Spleen (tissue), 11 donors: Measurements from ENCODE around the gene KRT84. TPM values are rescaled to one million over a fixed set of nuclear protein-coding genes. Genes with fewer than 3 reads are reported as not detected.

Experiments
- DNase-seq: peaks from one replicate; pipeline ENCODE4 v3.0.0-alpha.2; 2020
- H3K27ac ChIP-seq, 8 donors: fragments of 200-600 bp; sonication (generic) in 7 of 8; 1 replicate in 4 of 8; 2 replicates in 4 of 8; pipeline versions ENCODE4 v1.5.0 to v1.8.0; 2016 to 2021; ENCODE audit warnings: inconsistent platforms in 4 of 8, mild to moderate bottlenecking in 4 of 8, moderate library complexity in 1 of 8
- H3K27me3 ChIP-seq, 7 donors: fragments of 200-600 bp; sonication (generic) in 6 of 7; replicated peaks in 1 of 7; 1 replicate in 4 of 7; 2 replicates in 3 of 7; pipeline versions ENCODE4 v1.5.0 to v1.8.0; 2016 to 2021; ENCODE audit warnings: inconsistent platforms in 3 of 7, mild to moderate bottlenecking in 1 of 7
- H3K36me3 ChIP-seq, 6 donors: fragments of 200-600 bp; sonication (generic) in 5 of 6; 1 replicate in 4 of 6; 2 replicates in 2 of 6; pipeline versions ENCODE4 v1.5.0 to v1.8.0; 2016 to 2021; ENCODE audit warnings: inconsistent platforms in 2 of 6
- H3K4me1 ChIP-seq, 6 donors: fragments of 200-600 bp; sonication (generic) in 5 of 6; 1 replicate in 3 of 6; 2 replicates in 3 of 6; pipeline versions ENCODE4 v1.5.0 to v1.8.0; 2016 to 2021; ENCODE audit warnings: inconsistent platforms in 3 of 6
- H3K4me3 ChIP-seq, 8 donors: fragments of 200-600 bp; sonication (generic) in 7 of 8; 1 replicate in 4 of 8; 2 replicates in 4 of 8; pipeline versions ENCODE4 v1.5.0 to v1.8.0; 2016 to 2021; ENCODE audit warnings: inconsistent platforms in 4 of 8, mild to moderate bottlenecking in 4 of 8, moderate library complexity in 2 of 8
- H3K9me3 ChIP-seq, 8 donors: fragments of 200-600 bp; sonication (generic) in 7 of 8; 1 replicate in 4 of 8; 2 replicates in 4 of 8; pipeline versions ENCODE4 v1.5.0 to v1.8.0; 2016 to 2021; ENCODE audit warnings: inconsistent platforms in 4 of 8
- POLR2A ChIP-seq, 3 donors: fragments of 450-650 bp; IDR thresholded peaks; one replicate each; pipeline ENCODE4 v1.5.1; 2017; ENCODE audit warnings: antibody characterized with exemption in 3 of 3, mild to moderate bottlenecking in 1 of 3
- POLR2AphosphoS5 ChIP-seq, 3 donors: sonication (generic); formaldehyde crosslinking; IDR thresholded peaks; one replicate each; pipeline ENCODE4 v1.5.1; 2017; ENCODE audit warnings: antibody characterized with exemption in 3 of 3
- WGBS, 5 donors: extraction: QIAGEN DNeasy Blood & Tissue Kit in 3 of 5; methylation state at CpG; one replicate each; pipeline versions ENCODE4 v1.1.5 to v1.1.7; 2013 to 2018; 5-methylcytosine and 5-hydroxymethylcytosine counted together
- intact Hi-C: fragments of 100-400 bp; cut with DNase I; formaldehyde crosslinking; loops from one replicate; pipeline ENCODE4 v1.15.0; 2023; ENCODE audit warnings: low total_unique reads
- polyA plus RNA-seq, 3 donors: library from polyadenylated mRNA; stranded (reverse); fragments of 200-250 nt; gene quantifications; one replicate each; pipeline ENCODE4 v1.2.1, GENCODE V29; 2013
- total RNA-seq, 7 donors: library from RNA; depleted of rRNA in 3 of 7; stranded (reverse); fragments of >200 nt in 3 of 7; fragmentation: NEBNext Ultra II Directional in 4 of 7; extraction: Animal tissue kit (Norgen Biotek cat#: 25700) in 4 of 7; gene quantifications; one replicate each; pipeline versions ENCODE4 v1.1.0 to v1.2.1, GENCODE V29; 2016 to 2021
- TF ChIP-seq, protein P1 (sequence below), 11 experiments: fragments of 200-600 bp in 7 of 11; fragments of 450-650 bp in 4 of 11; sonication (generic) in 4 of 11; IDR thresholded peaks in 8 of 11; conservative IDR thresholded peaks in 3 of 11; 1 replicate in 7 of 11; 2 replicates in 4 of 11; pipeline versions ENCODE4 v1.4.0 to v1.8.0; 2016 to 2021; ENCODE audit warnings: antibody characterized with exemption in 11 of 11, inconsistent platforms in 4 of 11, mild to moderate bottlenecking in 1 of 11
- donor health status: healthy with polysubstance abuse.
- donor health status: DM: no; HTN: no; CAD: no; lungs with moderate emphysema.
- donor health status: DM: no; HTN: no; CAD: no.
- donor health status: Bipolar disorder and iron deficiency.
- donor health status: healthy.
- donor health status: DM: no; HTN: no; CAD: no.
- donor health status: DM: yes; HTN: yes; CAD: no.

The KRT84 gene
- total and polyA plus RNA-seq, 10 donors = 0.52 TPM; not detected in 9

DNA sequence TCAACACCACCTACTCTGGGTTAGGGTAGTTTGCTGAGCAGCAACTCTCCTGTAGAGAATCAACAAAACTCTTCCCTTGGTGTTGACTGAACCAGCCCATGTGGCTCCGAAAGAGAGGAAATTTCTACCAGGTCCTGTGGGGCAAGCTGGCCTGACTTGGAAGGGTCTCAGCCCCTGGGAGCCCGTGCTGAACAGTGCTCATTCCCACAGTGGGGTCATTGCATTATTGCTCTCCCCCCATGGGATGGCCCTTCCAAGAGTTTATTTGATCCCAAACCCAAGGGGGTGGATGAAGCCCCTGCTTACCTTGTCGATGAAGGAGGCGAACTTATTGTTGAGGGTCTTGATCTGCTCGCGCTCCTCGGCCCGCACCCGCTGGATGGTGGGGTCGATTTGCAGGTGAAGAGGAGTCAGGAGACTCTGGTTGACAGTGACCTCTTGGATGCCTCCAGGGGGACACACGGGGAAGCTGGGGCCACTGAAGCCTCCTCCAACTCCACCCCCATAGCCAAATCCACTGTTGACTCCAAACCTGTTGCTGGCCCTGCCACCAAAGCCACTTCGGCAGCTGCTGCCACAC, 48.1 kb upstream of the KRT84 start:
- DNase-seq = no peak
- Histone ChIP-seq H3K27me3 (peaks cover 0 to 52% (median 0%) of the 10 kb centered on the region in 7 donors), H3K9me3 (no peaks in the 10 kb centered on the region), H3K36me3 (no peaks in the 10 kb centered on the region), H3K4me1 (no peaks in the 10 kb centered on the region), H3K27ac (no peak overlapping the region), H3K4me3 (no peak overlapping the region)
- TF ChIP-seq POLR2A (IDR thresholded peaks at IDR 0.05) = no peak
- TF ChIP-seq, protein P1, sequence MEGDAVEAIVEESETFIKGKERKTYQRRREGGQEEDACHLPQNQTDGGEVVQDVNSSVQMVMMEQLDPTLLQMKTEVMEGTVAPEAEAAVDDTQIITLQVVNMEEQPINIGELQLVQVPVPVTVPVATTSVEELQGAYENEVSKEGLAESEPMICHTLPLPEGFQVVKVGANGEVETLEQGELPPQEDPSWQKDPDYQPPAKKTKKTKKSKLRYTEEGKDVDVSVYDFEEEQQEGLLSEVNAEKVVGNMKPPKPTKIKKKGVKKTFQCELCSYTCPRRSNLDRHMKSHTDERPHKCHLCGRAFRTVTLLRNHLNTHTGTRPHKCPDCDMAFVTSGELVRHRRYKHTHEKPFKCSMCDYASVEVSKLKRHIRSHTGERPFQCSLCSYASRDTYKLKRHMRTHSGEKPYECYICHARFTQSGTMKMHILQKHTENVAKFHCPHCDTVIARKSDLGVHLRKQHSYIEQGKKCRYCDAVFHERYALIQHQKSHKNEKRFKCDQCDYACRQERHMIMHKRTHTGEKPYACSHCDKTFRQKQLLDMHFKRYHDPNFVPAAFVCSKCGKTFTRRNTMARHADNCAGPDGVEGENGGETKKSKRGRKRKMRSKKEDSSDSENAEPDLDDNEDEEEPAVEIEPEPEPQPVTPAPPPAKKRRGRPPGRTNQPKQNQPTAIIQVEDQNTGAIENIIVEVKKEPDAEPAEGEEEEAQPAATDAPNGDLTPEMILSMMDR (IDR thresholded peaks at IDR 0.05 in 8 of 11, conservative IDR thresholded peaks at IDR 0.05 in 3 of 11) = no peak
- no peak for TF ChIP-seq POLR2AphosphoS5 (IDR thresholded peaks at IDR 0.05)
- intact Hi-C loops = no loop called here
- WGBS, 5 donors = 86 to 95% (median 90%) methylated on average over 9 to 12 of the region's 12 CpGs

DNA sequence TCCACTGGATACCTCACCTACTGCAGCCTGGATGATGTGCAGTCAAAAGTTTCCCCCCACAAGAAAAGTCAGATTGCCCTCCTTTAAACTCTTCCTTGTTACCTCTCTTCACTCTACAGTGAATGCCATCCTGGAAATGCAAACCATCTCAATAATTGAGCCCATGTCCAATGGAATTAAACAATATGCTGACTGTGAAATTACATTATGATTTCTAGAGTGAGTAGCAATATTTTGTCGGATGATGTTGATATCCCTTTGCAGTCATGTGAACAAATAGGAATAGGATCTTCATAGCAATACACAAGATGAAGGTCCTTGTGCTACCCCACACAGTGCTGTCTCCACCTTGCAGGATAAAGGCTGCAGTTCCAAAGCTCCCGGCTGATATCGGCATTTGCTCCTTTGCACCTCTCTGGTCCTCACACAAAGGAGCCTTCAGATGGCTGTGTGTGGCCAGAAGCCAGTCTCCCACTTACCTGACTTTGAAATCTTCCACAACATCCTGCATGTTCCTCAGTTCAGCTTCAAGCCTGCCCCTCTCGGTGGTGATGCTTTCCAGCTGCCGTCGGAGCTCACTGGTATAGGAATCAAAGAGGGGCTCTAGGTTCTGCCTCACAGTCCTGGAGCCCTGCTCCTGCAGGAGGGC, 47.2 kb upstream of the KRT84 start:
- TF ChIP-seq POLR2AphosphoS5 (IDR thresholded peaks at IDR 0.05) (no peak), POLR2A (IDR thresholded peaks at IDR 0.05) (no peak)
- TF ChIP-seq, protein P1 (IDR thresholded peaks at IDR 0.05 in 8 of 11, conservative IDR thresholded peaks at IDR 0.05 in 3 of 11) = no peak
- no peak overlapping the region for H3K27ac ChIP-seq
- no peaks in the 10 kb centered on the region for H3K4me1 ChIP-seq
- no peaks in the 10 kb centered on the region for H3K9me3 ChIP-seq
- H3K4me3 ChIP-seq = no peak overlapping the region
- no peak for DNase-seq
- peaks cover 0 to 58% (median 0%) of the 10 kb centered on the region in 7 donors for H3K27me3 ChIP-seq
- intact Hi-C loops = no loop called here
- H3K36me3 ChIP-seq = no peaks in the 10 kb centered on the region
- WGBS, 5 donors = 83 to 93% (median 91%) methylated on average over 6 of the region's 6 CpGs

DNA sequence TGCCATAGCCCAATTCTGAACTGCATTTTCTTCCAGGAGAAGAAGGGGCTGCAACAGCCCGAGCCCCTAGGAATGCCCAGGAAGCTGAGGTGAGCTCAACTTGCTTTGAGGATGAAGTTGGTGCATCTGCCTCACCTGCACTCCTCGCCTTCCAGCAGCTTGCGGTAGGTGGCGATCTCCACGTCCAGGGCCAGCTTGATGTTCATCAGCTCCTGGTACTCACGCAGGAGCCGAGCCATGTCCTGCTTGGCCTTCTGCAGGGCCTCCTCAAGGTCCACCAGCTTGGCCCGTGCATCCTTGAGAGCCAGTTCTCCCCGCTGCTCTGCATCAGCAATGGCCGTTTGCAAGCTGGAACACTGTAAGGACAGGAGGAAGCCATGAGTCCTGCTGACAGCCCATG, 42.7 kb upstream of the KRT84 start:
- no peaks in the 10 kb centered on the region for H3K9me3 ChIP-seq
- TF ChIP-seq, protein P1 (IDR thresholded peaks at IDR 0.05 in 8 of 11, conservative IDR thresholded peaks at IDR 0.05 in 3 of 11) = no peak
- TF ChIP-seq POLR2AphosphoS5 (IDR thresholded peaks at IDR 0.05) = no peak
- no peak for TF ChIP-seq POLR2A (IDR thresholded peaks at IDR 0.05)
- WGBS, 5 donors = 76 to 85% (median 84%) methylated on average over 10 of the region's 10 CpGs

DNA sequence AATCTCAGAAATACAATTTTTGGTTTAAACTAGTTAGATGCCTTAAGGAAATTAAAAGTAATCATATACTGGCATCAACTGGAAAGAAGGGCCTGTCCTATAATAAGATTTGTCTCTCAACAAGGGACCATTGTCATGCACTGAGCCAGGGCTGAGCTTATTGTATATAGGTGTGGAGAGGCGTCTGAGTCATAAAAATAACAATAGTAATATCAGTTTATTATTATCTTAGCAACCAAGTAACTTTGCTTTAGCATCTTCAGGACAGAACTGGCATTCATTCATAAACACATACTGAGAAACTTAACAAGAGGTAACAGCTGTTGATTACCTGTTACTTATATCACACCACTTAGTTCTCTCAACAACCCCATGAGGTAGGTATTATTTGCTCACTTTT, 41.6 kb upstream of the KRT84 start:
- Histone ChIP-seq H3K27ac (no peak overlapping the region), H3K36me3 (no peaks in the 10 kb centered on the region), H3K4me3 (no peak overlapping the region), H3K27me3 (peaks cover 0 to 50% (median 0%) of the 10 kb centered on the region in 7 donors), H3K4me1 (no peaks in the 10 kb centered on the region), H3K9me3 (no peaks in the 10 kb centered on the region)
- 73 to 83% (median 78%) methylated on average over 1 of the region's 1 CpG for WGBS, 5 donors
- intact Hi-C loops = no loop called here
- DNase-seq = no peak
- TF ChIP-seq, protein P1 (IDR thresholded peaks at IDR 0.05 in 8 of 11, conservative IDR thresholded peaks at IDR 0.05 in 3 of 11) = no peak
- no peak for TF ChIP-seq POLR2AphosphoS5 (IDR thresholded peaks at IDR 0.05)
- TF ChIP-seq POLR2A (IDR thresholded peaks at IDR 0.05) = no peak

More for the DNA sequence above, 42.7 kb upstream of the KRT84 start:
- intact Hi-C loops = no loop called here
- DNase-seq = peak; percentile 64
- Histone ChIP-seq H3K4me3 (no peak overlapping the region), H3K36me3 (no peaks in the 10 kb centered on the region), H3K4me1 (no peaks in the 10 kb centered on the region), H3K27ac (no peak overlapping the region), H3K27me3 (peaks cover 0 to 50% (median 0%) of the 10 kb centered on the region in 7 donors)
